MCF 10A (cell line): ENCODE data around the gene PPP2CA. TPM values are rescaled to one million over a fixed set of nuclear protein-coding genes. Genes with fewer than 3 reads are reported as not detected.
"Not testable (repeated sequence)": the region's sequence is repeated elsewhere in the genome, so short reads cannot be mapped to it uniquely, and the experiment has no call there.

Source experiments
- BruUV-seq: library from RNA; stranded (reverse); fragments of 400-500 nt; replicated peaks from 2 replicates; lab custom pipeline; 2021; lab: Mats Ljungman, UMichigan
- CTCF ChIA-PET: fragments of 300-600 bp; sonication (Branson Sonifier 250); formaldehyde crosslinking; extraction: SDS; loops from one replicate; lab custom pipeline; 2021; ENCODE audit warnings: antibody characterized with exemption, inconsistent platforms; lab: Yijun Ruan, JAX
- POLR2A ChIA-PET: fragments of 300-600, 350-650 bp; sonication (Branson Sonifier 250); formaldehyde crosslinking; extraction: SDS; loops from one replicate; lab custom pipeline; 2020; ENCODE audit warnings: antibody characterized with exemption, inconsistent platforms; lab: Yijun Ruan, JAX
- DNase-seq: peaks from one replicate; pipeline ENCODE4 v3.0.0-alpha.2; 2018; ENCODE audit not compliant: unreplicated experiment
- H3K27ac Mint-ChIP-seq: one replicate; pipeline ENCODE4 v1.8.0; 2022; ENCODE audit warnings: mild to moderate bottlenecking, low read depth, mixed read lengths; ENCODE audit not compliant: unreplicated experiment
- H3K27me3 Mint-ChIP-seq: one replicate; pipeline ENCODE4 v1.8.0; 2022; ENCODE audit warnings: mixed read lengths; ENCODE audit not compliant: insufficient read depth, unreplicated experiment
- H3K36me3 Mint-ChIP-seq: one replicate; pipeline ENCODE4 v1.8.0; 2022; ENCODE audit warnings: mild to moderate bottlenecking, moderate library complexity, mixed read lengths; ENCODE audit not compliant: insufficient read depth, unreplicated experiment
- H3K4me1 Mint-ChIP-seq: one replicate; pipeline ENCODE4 v1.8.0; 2022; ENCODE audit warnings: mixed read lengths; ENCODE audit not compliant: insufficient read depth, unreplicated experiment
- H3K4me3 Mint-ChIP-seq: one replicate; pipeline ENCODE4 v1.8.0; 2022; ENCODE audit warnings: mild to moderate bottlenecking, moderate library complexity, mixed read lengths; ENCODE audit not compliant: unreplicated experiment
- H3K9me3 Mint-ChIP-seq: one replicate; pipeline ENCODE4 v1.8.0; 2022; ENCODE audit warnings: mixed read lengths; ENCODE audit not compliant: unreplicated experiment
- CTCF ChIP-seq: fragments of 200-600 bp; IDR thresholded peaks from one replicate; pipeline ENCODE4 v1.8.0; 2022; ENCODE audit warnings: antibody characterized with exemption, mild to moderate bottlenecking; ENCODE audit not compliant: unreplicated experiment
- intact Hi-C: fragments of 100-400 bp; cut with micrococcal nuclease; formaldehyde crosslinking; loops from 2 replicates; pipeline ENCODE4 v1.14.1; 2022
- total RNA-seq: library from RNA; stranded (reverse); gene quantifications from 2 replicates; pipeline ENCODE4 v1.2.3, GENCODE V29; 2022

The PPP2CA gene
- total RNA-seq, 1 experiment from 2014 or later, result 317 TPM

GRCh38 chr5:134226441-134227192, 744 bp upstream of the PPP2CA start:
- Mint-ChIP-seq H3K4me1 (peaks cover 31% of the 10 kb centered on the region), H3K27ac (peak overlapping the region; percentile 100), H3K4me3 (peak overlapping the region; percentile 97), H3K27me3 (no peaks in the 10 kb centered on the region), H3K9me3 (no peaks in the 10 kb centered on the region), H3K36me3 (peaks cover 13% of the 10 kb centered on the region)
- BruUV-seq, result TSS peak; percentile 78
- no peak for DNase-seq
- intact Hi-C loops, result loop anchor here (1.0 kb wide), 2 partner anchors 21 to 63 kb away; no protein-coding TSS in a partner anchor
- no peak for TF ChIP-seq CTCF
- POLR2A ChIA-PET, result interaction anchor here (0.6 to 9.4 kb wide), 54 partner anchors 9 to 1797 kb away, joined by 3 to 349 read pairs (median 5); partner anchors contain the start of genes AFF4, C5orf24, CAMLG and CDKL3
- CTCF ChIA-PET, result interaction anchor here (0.6 to 9.0 kb wide), 12 partner anchors 12 to 1115 kb away, joined by 3 to 82 read pairs (median 4); partner anchors contain the start of gene SKP1

- peaks cover 41% of the 10 kb centered on the region for H3K4me1 Mint-ChIP-seq
Observed at GRCh38 chr5:134224888-134225779, 739 bp downstream of the PPP2CA start.

GRCh38 chr5:134223406-134224248, 2.2 kb downstream of the PPP2CA start:
- ChIA-PET POLR2A (interaction anchor here (0.6 to 9.4 kb wide), 17 partner anchors 12 to 288 kb away, joined by 3 to 349 read pairs (median 8); partner anchors contain the start of genes CDKL3, SKP1, UBE2B and VDAC1), CTCF (interaction anchor here (0.5 to 9.0 kb wide), 6 partner anchors 21 to 320 kb away, joined by 3 to 82 read pairs (median 4); no protein-coding TSS in a partner anchor)
- Mint-ChIP-seq H3K27ac (peak overlapping the region; percentile 100), H3K4me3 (peak overlapping the region; percentile 97), H3K9me3 (no peaks in the 10 kb centered on the region), H3K4me1 (peaks cover 51% of the 10 kb centered on the region), H3K27me3 (no peaks in the 10 kb centered on the region), H3K36me3 (peaks cover 38% of the 10 kb centered on the region)
- no peak for TF ChIP-seq CTCF
- no TSS peak for BruUV-seq
- DNase-seq, result peak; percentile 53
- intact Hi-C loops, result loop anchor here (2.0 kb wide), 2 partner anchors 39 to 47 kb away; partner anchors contain the start of gene SKP1

More at GRCh38 chr5:134224888-134225779, 739 bp downstream of the PPP2CA start:
- no peaks in the 10 kb centered on the region for H3K9me3 Mint-ChIP-seq
- ChIA-PET CTCF (interaction anchor here (0.6 to 9.0 kb wide), 25 partner anchors 9 to 653 kb away, joined by 3 to 82 read pairs (median 3); partner anchors contain the start of gene SKP1), POLR2A (interaction anchor here (0.6 to 9.4 kb wide), 52 partner anchors 7 to 1860 kb away, joined by 3 to 349 read pairs (median 5); partner anchors contain the start of genes AFF4, C5orf24, CAMLG and CDKL3)
- no peak for TF ChIP-seq CTCF
- peak overlapping the region; percentile 100 for H3K27ac Mint-ChIP-seq
- intact Hi-C loops, result loop anchor here (2.0 kb wide), 2 partner anchors 40 to 48 kb away; partner anchors contain the start of gene SKP1
- H3K36me3 Mint-ChIP-seq, result peaks cover 28% of the 10 kb centered on the region
- peak overlapping the region; percentile 97 for H3K4me3 Mint-ChIP-seq
- H3K27me3 Mint-ChIP-seq, result no peaks in the 10 kb centered on the region
- BruUV-seq, result TSS peak; percentile 35
- DNase-seq, result peak; percentile 88

GRCh38 chr5:134221690-134222089, 4.2 kb downstream of the PPP2CA start:
- H3K27me3 Mint-ChIP-seq, DNase-seq, H3K9me3 Mint-ChIP-seq, intact Hi-C loops, BruUV-seq: not testable (repeated sequence)
- CTCF ChIA-PET, result interaction anchor here (0.6 to 9.0 kb wide), 10 partner anchors 9 to 369 kb away, joined by 3 to 82 read pairs (median 4); no protein-coding TSS in a partner anchor
- POLR2A ChIA-PET, result interaction anchor here (0.6 to 9.4 kb wide), 15 partner anchors 10 to 1696 kb away, joined by 3 to 349 read pairs (median 6); partner anchors contain the start of gene SKP1
- Mint-ChIP-seq H3K27ac (peak overlapping the region; percentile 83), H3K4me1 (peaks cover 48% of the 10 kb centered on the region), H3K4me3 (peak overlapping the region; percentile 97), H3K36me3 (peaks cover 47% of the 10 kb centered on the region)
